ENCODE data around the gene TMEM117.

The TMEM117 gene

GRCh38 chr12:44385964-44386363 lies 550.1 kb downstream of the TMEM117 start:
- H3K4me3 ChIP-seq (ENCODE audit: low read depth in 1 of 2, low read length in 1 of 2): no peak overlapping the region
- no peak overlapping the region for H3K27ac ChIP-seq
- H3K36me3 ChIP-seq: no peaks in the 10 kb centered on the region
- H3K4me1 ChIP-seq (ENCODE audit: control insufficient read depth in 1 of 2, insufficient read depth in 1 of 2, low read depth in 1 of 2, low read length in 1 of 2): no peaks in the 10 kb centered on the region
- TF ChIP-seq, protein P1, sequence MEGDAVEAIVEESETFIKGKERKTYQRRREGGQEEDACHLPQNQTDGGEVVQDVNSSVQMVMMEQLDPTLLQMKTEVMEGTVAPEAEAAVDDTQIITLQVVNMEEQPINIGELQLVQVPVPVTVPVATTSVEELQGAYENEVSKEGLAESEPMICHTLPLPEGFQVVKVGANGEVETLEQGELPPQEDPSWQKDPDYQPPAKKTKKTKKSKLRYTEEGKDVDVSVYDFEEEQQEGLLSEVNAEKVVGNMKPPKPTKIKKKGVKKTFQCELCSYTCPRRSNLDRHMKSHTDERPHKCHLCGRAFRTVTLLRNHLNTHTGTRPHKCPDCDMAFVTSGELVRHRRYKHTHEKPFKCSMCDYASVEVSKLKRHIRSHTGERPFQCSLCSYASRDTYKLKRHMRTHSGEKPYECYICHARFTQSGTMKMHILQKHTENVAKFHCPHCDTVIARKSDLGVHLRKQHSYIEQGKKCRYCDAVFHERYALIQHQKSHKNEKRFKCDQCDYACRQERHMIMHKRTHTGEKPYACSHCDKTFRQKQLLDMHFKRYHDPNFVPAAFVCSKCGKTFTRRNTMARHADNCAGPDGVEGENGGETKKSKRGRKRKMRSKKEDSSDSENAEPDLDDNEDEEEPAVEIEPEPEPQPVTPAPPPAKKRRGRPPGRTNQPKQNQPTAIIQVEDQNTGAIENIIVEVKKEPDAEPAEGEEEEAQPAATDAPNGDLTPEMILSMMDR (IDR thresholded peaks at IDR 0.05): no peak
- H3K9me3 ChIP-seq: no peaks in the 10 kb centered on the region
- H3K27me3 ChIP-seq: no peaks in the 10 kb centered on the region

DNA sequence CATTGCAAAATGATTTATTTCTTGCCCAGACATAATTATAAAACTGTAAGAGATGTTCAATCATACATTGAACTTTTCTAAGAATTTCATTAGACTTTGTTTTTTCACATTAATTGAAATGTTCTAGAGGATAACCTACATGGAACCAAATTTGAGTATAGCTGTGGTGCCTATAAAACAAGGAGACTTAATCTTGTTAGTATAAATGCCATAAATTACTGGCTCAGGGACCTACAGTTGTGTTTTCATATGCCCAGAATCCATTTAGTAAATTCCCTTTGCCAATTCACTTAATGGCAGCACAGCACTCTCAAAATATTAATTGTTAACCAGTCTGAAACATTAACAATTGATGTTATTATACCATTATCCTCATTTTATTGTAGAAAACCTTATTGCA lies 551.7 kb downstream of the TMEM117 start:
- H3K36me3 ChIP-seq: no peaks in the 10 kb centered on the region
- no peak overlapping the region for H3K27ac ChIP-seq
- no peak overlapping the region for H3K4me3 ChIP-seq (ENCODE audit: low read depth in 1 of 2, low read length in 1 of 2)
- no peaks in the 10 kb centered on the region for H3K4me1 ChIP-seq (ENCODE audit: control insufficient read depth in 1 of 2, insufficient read depth in 1 of 2, low read depth in 1 of 2, low read length in 1 of 2)
- H3K27me3 ChIP-seq: no peaks in the 10 kb centered on the region
- no peaks in the 10 kb centered on the region for H3K9me3 ChIP-seq
- TF ChIP-seq, protein P1 (IDR thresholded peaks at IDR 0.05): no peak

DNA sequence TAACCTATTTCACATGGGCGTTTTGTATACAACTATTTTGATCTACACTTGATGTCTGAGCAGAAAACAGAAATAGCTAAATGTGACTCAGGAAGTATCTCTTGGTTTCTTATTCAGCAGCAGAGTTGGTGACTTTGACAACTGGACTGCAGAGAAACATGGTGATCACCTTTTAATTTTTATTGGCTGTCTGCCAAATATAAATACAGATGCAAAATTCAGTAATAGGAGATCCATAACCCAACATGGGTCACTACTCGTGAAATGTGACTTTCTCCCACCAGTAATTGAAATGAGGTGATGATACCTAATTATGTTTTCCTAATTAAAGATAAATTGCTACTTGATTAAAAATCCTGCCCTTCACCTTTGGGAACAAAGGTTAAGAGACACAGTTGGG lies 553.2 kb downstream of the TMEM117 start:
- Histone ChIP-seq H3K4me3 (ENCODE audit: low read depth in 1 of 2, low read length in 1 of 2) (no peak overlapping the region), H3K27me3 (no peaks in the 10 kb centered on the region), H3K9me3 (no peaks in the 10 kb centered on the region), H3K4me1 (ENCODE audit: control insufficient read depth in 1 of 2, insufficient read depth in 1 of 2, low read depth in 1 of 2, low read length in 1 of 2) (no peaks in the 10 kb centered on the region), H3K36me3 (no peaks in the 10 kb centered on the region), H3K27ac (no peak overlapping the region)
- TF ChIP-seq, protein P1 (IDR thresholded peaks at IDR 0.05): no peak

GRCh38 chr12:44389896-44390295 lies 554.0 kb downstream of the TMEM117 start:
- TF ChIP-seq, protein P1 (IDR thresholded peaks at IDR 0.05): no peak
- no peaks in the 10 kb centered on the region for H3K9me3 ChIP-seq
- H3K36me3 ChIP-seq: no peaks in the 10 kb centered on the region
- H3K27ac ChIP-seq: no peak overlapping the region
- no peaks in the 10 kb centered on the region for H3K4me1 ChIP-seq (ENCODE audit: control insufficient read depth in 1 of 2, insufficient read depth in 1 of 2, low read depth in 1 of 2, low read length in 1 of 2)
- no peak overlapping the region for H3K4me3 ChIP-seq (ENCODE audit: low read depth in 1 of 2, low read length in 1 of 2)
- H3K27me3 ChIP-seq: no peaks in the 10 kb centered on the region

GRCh38 chr12:44397631-44398030 lies 561.8 kb downstream of the TMEM117 start:
- no peaks in the 10 kb centered on the region for H3K4me1 ChIP-seq (ENCODE audit: control insufficient read depth in 1 of 2, insufficient read depth in 1 of 2, low read depth in 1 of 2, low read length in 1 of 2)
- TF ChIP-seq, protein P1 (IDR thresholded peaks at IDR 0.05): no peak
- H3K27ac ChIP-seq: no peak overlapping the region
- H3K36me3 ChIP-seq: no peaks in the 10 kb centered on the region
- H3K4me3 ChIP-seq (ENCODE audit: low read depth in 1 of 2, low read length in 1 of 2): no peak overlapping the region
- no peaks in the 10 kb centered on the region for H3K9me3 ChIP-seq
- H3K27me3 ChIP-seq: no peaks in the 10 kb centered on the region

DNA sequence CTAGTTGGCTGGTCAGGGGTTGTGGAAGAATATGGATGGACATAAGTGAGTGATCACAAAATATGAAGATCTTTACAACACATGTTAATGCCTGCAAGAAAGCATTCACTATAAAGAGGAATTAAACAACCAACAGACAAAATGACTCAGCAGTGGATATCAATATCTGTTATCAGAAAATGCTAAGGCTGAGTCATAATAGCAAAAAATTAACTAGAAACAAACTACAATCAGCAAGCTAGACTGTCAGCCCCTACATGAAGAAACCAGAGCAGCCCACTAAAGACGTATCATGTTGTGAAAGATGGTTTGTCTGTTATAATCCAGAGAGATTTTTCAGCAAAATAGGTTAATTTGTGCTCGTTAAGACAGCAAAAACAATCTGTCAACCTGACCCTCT lies 567.3 kb downstream of the TMEM117 start:
- Histone ChIP-seq H3K4me3 (ENCODE audit: low read depth in 1 of 2, low read length in 1 of 2) (no peak overlapping the region), H3K27ac (no peak overlapping the region), H3K36me3 (no peaks in the 10 kb centered on the region), H3K27me3 (no peaks in the 10 kb centered on the region), H3K9me3 (no peaks in the 10 kb centered on the region), H3K4me1 (ENCODE audit: control insufficient read depth in 1 of 2, insufficient read depth in 1 of 2, low read depth in 1 of 2, low read length in 1 of 2) (no peaks in the 10 kb centered on the region)
- TF ChIP-seq, protein P1 (IDR thresholded peaks at IDR 0.05): no peak
